NB4 (cell line): Measurements from ENCODE around the gene NGEF.

Experiments used
- DNase-seq: peaks from one replicate; pipeline ENCODE4 v3.0.0; 2010; ENCODE audit warnings: low read depth
- H3K4me3 ChIP-seq: one replicate; pipeline ENCODE4 v1.5.1; 2011; ENCODE audit warnings: mild to moderate bottlenecking, low read depth, low read length, moderate library complexity
- MYC ChIP-seq: IDR thresholded peaks from 2 replicates; pipeline ENCODE4 v1.6.1; 2011; ENCODE audit warnings: low read depth, low read length
- POLR2A ChIP-seq: IDR thresholded peaks from 2 replicates; pipeline ENCODE4 v1.6.1; 2011; ENCODE audit warnings: mild to moderate bottlenecking; ENCODE audit not compliant: insufficient read length; ENCODE audit errors: extremely low read depth
- TF ChIP-seq, protein P1 (sequence below): IDR thresholded peaks from 2 replicates; pipeline ENCODE4 v1.6.1; 2011; ENCODE audit warnings: low read depth, low read length
- TF ChIP-seq, protein P2 (sequence below): IDR thresholded peaks from one replicate; pipeline ENCODE4 v1.5.1; 2012; ENCODE audit warnings: low read depth, low read length

The NGEF gene

DNA sequence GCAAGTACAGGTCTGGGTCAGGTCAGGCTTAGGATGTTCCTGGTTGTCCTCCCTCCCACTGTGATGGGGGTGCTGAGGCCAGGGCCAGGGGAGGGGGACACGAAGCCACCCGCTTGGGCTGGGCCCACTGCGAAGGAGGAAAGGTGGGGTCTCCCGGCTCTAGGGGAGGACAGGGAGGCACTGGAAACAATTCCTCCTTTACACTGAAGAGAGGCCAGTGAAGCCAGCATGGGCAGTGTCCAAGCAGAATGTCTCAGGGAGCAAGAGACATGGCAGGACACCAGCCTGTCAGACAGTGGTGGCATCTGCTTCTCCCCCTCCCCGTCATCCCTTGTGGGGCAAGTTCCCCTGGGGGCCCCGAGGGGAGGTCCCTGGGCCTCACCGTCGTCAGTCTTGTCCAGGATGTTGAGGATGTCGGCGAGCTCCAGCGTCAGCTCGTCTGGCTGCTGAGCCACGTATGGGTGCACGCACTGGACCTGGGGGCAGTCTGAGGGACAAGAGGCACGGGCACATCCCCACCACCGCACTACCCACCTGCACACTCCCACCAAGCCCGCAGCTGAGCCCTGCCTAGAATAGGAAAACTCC lies 132.2 kb downstream of the NGEF start:
- TF ChIP-seq, protein P1, sequence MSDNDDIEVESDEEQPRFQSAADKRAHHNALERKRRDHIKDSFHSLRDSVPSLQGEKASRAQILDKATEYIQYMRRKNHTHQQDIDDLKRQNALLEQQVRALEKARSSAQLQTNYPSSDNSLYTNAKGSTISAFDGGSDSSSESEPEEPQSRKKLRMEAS = no peak
- TF ChIP-seq, protein P2, sequence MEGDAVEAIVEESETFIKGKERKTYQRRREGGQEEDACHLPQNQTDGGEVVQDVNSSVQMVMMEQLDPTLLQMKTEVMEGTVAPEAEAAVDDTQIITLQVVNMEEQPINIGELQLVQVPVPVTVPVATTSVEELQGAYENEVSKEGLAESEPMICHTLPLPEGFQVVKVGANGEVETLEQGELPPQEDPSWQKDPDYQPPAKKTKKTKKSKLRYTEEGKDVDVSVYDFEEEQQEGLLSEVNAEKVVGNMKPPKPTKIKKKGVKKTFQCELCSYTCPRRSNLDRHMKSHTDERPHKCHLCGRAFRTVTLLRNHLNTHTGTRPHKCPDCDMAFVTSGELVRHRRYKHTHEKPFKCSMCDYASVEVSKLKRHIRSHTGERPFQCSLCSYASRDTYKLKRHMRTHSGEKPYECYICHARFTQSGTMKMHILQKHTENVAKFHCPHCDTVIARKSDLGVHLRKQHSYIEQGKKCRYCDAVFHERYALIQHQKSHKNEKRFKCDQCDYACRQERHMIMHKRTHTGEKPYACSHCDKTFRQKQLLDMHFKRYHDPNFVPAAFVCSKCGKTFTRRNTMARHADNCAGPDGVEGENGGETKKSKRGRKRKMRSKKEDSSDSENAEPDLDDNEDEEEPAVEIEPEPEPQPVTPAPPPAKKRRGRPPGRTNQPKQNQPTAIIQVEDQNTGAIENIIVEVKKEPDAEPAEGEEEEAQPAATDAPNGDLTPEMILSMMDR = no peak
- TF ChIP-seq POLR2A (no peak), MYC (no peak)
- no peak overlapping the region for H3K4me3 ChIP-seq
- no peak for DNase-seq

DNA sequence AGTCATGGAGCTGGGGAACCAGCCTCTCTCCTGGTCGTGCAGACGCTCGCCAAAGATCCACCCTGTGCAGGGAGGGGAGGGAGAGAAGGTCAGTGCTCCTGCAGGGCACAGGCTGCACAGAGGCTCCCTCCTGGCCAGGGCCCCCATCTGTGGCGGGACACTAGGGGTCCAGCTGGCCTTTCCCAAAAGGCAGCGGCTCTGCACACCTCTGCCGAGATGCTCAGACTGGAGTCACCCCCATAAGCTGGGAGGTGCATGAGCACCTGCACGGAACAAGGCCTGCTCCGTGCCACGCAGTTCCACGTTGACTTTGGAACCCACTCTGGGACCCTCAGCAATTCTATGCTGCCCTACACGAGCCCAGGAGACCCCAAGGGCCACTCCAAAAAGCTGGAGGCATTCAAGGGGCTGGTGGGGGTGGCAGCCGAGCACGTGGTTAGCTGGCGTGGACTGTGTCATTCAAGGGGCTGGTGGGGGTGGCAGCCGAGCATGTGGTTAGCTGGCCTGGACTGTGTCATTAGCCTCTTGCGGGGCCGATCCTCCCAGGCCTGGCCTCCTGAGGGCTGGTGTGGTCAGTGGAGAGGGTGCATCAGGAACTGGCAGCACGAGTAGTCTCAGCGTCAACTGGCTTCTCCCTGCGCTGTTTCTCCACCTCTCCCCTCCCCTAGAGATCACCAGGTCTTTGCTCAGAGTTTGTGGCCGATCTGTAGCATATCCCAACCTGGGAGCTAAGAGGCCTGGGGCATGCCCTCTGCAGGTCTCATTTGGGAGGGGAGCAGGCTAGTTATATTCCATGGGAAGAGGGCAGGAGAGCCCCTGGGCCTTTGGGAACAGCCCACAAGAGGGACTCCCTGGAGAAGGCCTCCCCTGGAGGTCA lies 133.2 kb downstream of the NGEF start:
- no peak overlapping the region for H3K4me3 ChIP-seq
- TF ChIP-seq POLR2A = no peak
- TF ChIP-seq, protein P2 = no peak
- TF ChIP-seq, protein P1 = no peak
- no peak for TF ChIP-seq MYC
- DNase-seq = no peak

DNA sequence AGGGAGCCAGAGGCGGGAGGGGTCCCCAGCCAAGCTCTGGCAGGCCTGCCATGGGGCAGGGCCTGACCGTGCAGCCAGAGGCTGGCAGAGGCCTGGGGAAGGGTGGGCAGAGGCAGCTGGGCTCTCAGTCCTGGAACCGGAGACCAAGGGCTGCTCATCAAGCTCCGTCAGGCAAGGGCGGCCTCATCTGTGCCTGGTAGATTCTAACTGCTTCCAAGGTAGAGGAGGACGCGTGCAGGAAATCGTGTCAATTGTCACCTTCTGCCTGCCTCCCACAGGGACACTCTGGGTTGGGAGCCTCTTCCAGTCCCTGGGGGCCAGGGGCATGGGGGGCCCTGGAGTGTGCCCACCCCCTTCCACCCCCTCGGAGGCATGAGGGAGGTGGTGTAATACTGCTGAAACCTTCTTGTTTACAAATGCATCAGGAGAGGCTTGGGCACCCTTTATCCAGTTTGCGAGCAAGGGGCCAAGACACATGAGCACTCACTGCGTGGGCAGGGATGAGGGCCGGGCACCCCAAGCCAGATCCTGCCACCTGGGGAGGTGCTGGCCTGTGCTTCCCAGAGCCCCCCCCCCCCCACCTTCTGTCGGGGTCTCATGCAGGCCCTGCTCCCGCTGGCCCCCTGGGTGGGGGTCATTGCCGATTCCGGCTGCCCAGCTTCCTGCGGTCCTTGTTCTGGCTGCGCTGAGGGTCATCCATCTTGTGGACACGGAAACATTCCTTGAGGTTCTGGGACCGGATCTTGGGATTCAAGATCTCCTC lies 134.0 kb downstream of the NGEF start:
- TF ChIP-seq, protein P1 = no peak
- TF ChIP-seq POLR2A = no peak
- TF ChIP-seq, protein P2 = no peak
- DNase-seq = no peak
- no peak overlapping the region for H3K4me3 ChIP-seq

DNA sequence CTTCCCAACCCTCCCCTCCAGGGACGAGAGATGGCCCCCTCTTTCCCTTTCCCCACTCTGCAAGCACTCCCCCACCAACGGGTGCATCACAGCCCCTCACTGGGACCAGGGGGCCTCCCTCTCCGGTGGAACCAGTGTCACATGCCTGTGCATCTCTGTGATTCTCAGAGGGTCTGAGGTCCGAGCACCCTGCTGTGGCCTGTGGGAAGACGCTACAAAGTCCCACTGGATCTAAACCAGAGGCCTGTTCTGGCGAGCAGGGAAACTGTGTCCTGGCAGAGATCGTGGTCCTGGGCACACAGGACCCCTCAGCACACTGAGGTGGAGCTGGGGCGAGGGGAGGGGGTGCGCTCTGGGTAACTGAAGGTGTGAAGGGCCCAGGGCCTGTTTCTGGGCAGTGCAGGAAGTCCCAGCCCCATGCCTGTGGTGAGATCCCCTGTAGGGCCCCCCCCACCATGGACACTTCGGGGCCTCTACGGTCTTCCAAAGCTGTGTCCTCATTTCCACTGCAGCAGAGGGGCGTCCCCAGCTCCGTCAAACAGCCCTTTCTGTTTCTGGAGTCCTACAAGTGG lies 135.0 kb downstream of the NGEF start:
- no peak for DNase-seq
- TF ChIP-seq POLR2A (no peak), MYC (no peak)
- TF ChIP-seq, protein P1 = no peak
- TF ChIP-seq, protein P2 = no peak
- H3K4me3 ChIP-seq = no peak overlapping the region

DNA sequence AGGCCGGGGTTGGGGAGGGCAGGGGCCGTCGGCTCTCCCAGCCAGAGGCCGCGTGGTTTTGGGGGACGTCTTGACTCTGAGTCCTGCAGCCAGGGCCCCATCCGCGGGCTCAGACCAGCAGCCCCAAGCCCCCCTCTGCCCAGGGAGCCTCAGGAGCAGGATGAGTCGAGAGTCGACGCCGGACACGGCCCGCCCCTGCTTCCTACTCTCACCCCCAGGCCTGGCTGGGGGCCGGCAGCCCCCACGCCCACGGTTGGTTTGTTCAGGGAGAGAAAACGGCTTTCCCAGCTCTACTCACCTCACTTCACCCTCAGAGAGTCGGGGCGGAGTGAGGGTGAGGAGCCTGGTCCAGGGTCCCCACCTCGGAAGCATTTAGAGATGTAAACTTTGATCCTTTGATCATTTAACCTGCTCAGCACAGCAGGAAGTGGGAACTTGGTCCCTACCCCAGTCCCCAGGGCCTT lies 136.0 kb downstream of the NGEF start:
- DNase-seq = no peak
- no peak for TF ChIP-seq MYC
- TF ChIP-seq, protein P2 = no peak
- TF ChIP-seq, protein P1 = no peak
- no peak for TF ChIP-seq POLR2A
- H3K4me3 ChIP-seq = no peak overlapping the region
